Measurements from ENCODE around the gene FDXACB1. TPM values are rescaled to one million over a fixed set of nuclear protein-coding genes. Genes with fewer than 3 reads are reported as not detected.

Gene FDXACB1
- total and polyA plus RNA-seq, 9 of the 15 experiments (the other 6 are each of a cell fraction or from before 2014, with no cell fraction given) = 3.2 to 7.5 (median 5.3) TPM

- TF ChIP-seq REST (IDR thresholded peaks at IDR 0.05; ENCODE audit: borderline replicate concordance) (peak; percentile 85), REST (CRISPR knock-in tag; IDR thresholded peaks at IDR 0.05; ENCODE audit: low read depth) (no peak), TRIM25 (IDR thresholded peaks at IDR 0.05; ENCODE audit: borderline replicate concordance) (no peak), ATF1 (CRISPR knock-in tag; IDR thresholded peaks at IDR 0.05) (no peak), ATF1 (tag; IDR thresholded peaks at IDR 0.05) (peak; percentile 60), ZNF311 (CRISPR knock-in tag; IDR thresholded peaks at IDR 0.05) (no peak), HDAC2 (IDR thresholded peaks at IDR 0.05) (no peak)
These were observed 37.5 kb downstream of the FDXACB1 start (continued) for GRCh38 chr11:111841370-111842053.

Data from K562 (cell line).